Ishikawa (cell line): ENCODE results near the gene CCDC15.

Experiments used
- CEBPB ChIP-seq: IDR thresholded peaks from 2 replicates; pipeline ENCODE4 v1.6.1; 2012
- CREB1 ChIP-seq: IDR thresholded peaks from 2 replicates; pipeline ENCODE4 v1.6.1; 2012; ENCODE audit warnings: low read depth
- EGR1 ChIP-seq: IDR thresholded peaks from 2 replicates; pipeline ENCODE4 v1.6.1; 2012
- EP300 ChIP-seq: IDR thresholded peaks from 2 replicates; pipeline ENCODE4 v1.6.1; 2012; ENCODE audit warnings: borderline replicate concordance
- FOXM1 ChIP-seq: IDR thresholded peaks from 2 replicates; pipeline ENCODE4 v1.6.1; 2012; ENCODE audit warnings: low read depth, borderline replicate concordance
- NFIC ChIP-seq: IDR thresholded peaks from 2 replicates; pipeline ENCODE4 v1.6.1; 2012
- RAD21 ChIP-seq: IDR thresholded peaks from 2 replicates; pipeline ENCODE4 v1.6.1; 2012; ENCODE audit warnings: low read depth
- TAF1 ChIP-seq: IDR thresholded peaks from 2 replicates; pipeline ENCODE4 v1.6.1; 2012; ENCODE audit warnings: low read depth, mild to moderate bottlenecking
- TEAD4 ChIP-seq: IDR thresholded peaks from 2 replicates; pipeline ENCODE4 v1.6.1; 2012
- YY1 ChIP-seq: IDR thresholded peaks from 2 replicates; pipeline ENCODE4 v1.6.1; 2012; ENCODE audit warnings: low read depth
- ZBTB7A ChIP-seq: IDR thresholded peaks from 2 replicates; pipeline ENCODE4 v1.6.1; 2012; ENCODE audit warnings: low read depth
- TF ChIP-seq, protein P1 (sequence below): IDR thresholded peaks from 2 replicates; pipeline ENCODE4 v1.6.1; 2012
- TF ChIP-seq, protein P2 (sequence below): IDR thresholded peaks from 2 replicates; pipeline ENCODE4 v1.6.1; 2012; ENCODE audit warnings: low read depth, mild to moderate bottlenecking
- TF ChIP-seq, protein P3 (sequence below): IDR thresholded peaks from 2 replicates; pipeline ENCODE4 v1.6.1; 2012

DNA sequence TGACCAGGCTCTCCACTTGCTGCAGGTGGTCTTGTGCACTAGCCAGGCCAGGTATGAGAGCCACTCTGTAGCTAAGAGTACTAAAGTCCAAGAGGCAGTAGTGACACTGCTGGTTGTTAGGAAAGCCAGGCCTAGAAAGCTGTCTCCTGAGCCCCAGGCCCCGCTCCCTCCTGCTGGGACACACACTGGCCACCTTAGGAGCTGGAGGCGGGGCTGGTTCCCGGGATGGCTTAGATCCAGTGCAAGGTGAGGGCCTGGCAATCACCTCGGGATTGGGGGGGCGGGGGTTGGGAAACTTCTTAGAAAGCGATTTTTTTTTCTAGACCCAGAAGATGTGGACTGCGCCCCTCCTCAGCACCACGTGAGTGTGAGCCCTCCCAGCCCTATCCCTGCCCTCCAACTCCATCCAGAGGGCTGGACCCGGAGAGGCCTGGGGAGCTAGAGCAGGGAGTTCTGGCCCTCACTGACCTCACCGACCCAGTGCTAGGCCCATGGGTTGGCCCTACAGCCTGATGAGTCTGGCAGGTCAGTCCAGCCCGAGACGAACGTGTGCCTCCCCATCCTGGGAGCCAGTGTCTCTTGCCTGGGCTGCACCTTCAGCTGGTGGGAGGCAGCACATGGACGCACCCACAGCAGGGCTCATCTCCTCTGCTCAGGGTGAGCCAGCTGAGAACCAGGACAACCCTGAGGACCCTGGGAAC lies 127.2 kb downstream of the CCDC15 start:
- TF ChIP-seq CEBPB (no peak), YY1 (no peak), EGR1 (no peak), EP300 (no peak), RAD21 (no peak), TAF1 (no peak), CREB1 (no peak), TEAD4 (no peak), NFIC (no peak), FOXM1 (no peak), ZBTB7A (no peak)
- TF ChIP-seq, protein P1, sequence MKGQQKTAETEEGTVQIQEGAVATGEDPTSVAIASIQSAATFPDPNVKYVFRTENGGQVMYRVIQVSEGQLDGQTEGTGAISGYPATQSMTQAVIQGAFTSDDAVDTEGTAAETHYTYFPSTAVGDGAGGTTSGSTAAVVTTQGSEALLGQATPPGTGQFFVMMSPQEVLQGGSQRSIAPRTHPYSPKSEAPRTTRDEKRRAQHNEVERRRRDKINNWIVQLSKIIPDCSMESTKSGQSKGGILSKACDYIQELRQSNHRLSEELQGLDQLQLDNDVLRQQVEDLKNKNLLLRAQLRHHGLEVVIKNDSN, result no peak
- TF ChIP-seq, protein P2, sequence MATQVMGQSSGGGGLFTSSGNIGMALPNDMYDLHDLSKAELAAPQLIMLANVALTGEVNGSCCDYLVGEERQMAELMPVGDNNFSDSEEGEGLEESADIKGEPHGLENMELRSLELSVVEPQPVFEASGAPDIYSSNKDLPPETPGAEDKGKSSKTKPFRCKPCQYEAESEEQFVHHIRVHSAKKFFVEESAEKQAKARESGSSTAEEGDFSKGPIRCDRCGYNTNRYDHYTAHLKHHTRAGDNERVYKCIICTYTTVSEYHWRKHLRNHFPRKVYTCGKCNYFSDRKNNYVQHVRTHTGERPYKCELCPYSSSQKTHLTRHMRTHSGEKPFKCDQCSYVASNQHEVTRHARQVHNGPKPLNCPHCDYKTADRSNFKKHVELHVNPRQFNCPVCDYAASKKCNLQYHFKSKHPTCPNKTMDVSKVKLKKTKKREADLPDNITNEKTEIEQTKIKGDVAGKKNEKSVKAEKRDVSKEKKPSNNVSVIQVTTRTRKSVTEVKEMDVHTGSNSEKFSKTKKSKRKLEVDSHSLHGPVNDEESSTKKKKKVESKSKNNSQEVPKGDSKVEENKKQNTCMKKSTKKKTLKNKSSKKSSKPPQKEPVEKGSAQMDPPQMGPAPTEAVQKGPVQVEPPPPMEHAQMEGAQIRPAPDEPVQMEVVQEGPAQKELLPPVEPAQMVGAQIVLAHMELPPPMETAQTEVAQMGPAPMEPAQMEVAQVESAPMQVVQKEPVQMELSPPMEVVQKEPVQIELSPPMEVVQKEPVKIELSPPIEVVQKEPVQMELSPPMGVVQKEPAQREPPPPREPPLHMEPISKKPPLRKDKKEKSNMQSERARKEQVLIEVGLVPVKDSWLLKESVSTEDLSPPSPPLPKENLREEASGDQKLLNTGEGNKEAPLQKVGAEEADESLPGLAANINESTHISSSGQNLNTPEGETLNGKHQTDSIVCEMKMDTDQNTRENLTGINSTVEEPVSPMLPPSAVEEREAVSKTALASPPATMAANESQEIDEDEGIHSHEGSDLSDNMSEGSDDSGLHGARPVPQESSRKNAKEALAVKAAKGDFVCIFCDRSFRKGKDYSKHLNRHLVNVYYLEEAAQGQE, result no peak
- TF ChIP-seq, protein P3, sequence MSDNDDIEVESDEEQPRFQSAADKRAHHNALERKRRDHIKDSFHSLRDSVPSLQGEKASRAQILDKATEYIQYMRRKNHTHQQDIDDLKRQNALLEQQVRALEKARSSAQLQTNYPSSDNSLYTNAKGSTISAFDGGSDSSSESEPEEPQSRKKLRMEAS, result no peak
